HG02571 (cell line): ENCODE results near the gene ZNHIT6.
"Not testable (repeated sequence)": the region's sequence is repeated elsewhere in the genome, so short reads cannot be mapped to it uniquely, and the experiment has no call there.

Experiments
- ATAC-seq: cut with Tn5 transposase; IDR thresholded peaks from one replicate; pipeline ENCODE4 v1.9.1; 2021; ENCODE audit warnings: mild to moderate bottlenecking, moderate library complexity; ENCODE audit not compliant: unreplicated experiment

The ZNHIT6 gene

DNA sequence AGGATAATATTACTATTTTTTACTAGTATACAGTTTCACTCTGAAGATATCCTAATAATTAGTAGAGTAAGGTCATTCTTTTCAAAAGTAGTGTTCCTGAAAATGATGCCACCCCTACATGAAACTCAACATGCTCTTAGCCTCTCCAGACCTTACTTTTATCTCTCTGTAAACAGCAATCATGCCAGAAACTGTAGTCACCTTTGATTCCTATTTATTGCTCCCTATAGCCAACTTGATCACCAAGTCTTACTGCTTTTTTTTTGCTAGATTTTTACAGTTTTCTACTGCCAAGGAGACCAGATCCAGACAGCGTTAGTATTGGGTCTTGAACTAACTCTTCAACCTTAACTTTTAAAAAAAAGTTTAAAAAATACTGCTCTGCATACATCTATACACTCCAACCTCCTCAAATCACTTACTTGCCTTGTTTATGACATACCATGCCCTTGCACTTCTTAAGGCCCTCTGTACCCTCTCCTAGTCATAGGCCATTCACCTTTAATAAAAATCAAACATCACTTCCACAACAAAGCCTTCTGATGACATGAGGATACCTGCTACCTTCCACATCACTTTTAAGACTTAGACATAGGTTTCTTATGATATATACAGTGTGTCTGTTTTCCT is 36.1 kb downstream of the ZNHIT6 start:
- ATAC-seq, result no peak

DNA sequence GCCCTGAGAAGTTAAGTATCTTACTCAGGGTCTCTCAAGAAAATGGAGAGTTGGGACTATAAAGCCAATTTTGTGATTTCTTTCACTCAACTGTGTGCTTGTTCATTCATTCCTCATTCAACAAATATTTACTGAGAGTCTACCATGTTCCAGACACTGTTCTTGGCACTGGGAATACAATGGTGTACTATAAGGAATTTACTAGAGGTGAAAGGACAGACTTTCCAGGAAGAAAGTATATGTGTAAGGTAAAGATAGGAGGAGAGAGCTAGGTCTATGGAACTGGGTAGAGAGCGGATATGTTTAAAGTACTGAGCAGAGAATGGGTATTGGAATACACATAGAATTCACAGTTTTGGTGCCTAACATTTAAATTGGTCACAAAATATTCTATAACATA is 42.3 kb downstream of the ZNHIT6 start:
- no peak for ATAC-seq

DNA sequence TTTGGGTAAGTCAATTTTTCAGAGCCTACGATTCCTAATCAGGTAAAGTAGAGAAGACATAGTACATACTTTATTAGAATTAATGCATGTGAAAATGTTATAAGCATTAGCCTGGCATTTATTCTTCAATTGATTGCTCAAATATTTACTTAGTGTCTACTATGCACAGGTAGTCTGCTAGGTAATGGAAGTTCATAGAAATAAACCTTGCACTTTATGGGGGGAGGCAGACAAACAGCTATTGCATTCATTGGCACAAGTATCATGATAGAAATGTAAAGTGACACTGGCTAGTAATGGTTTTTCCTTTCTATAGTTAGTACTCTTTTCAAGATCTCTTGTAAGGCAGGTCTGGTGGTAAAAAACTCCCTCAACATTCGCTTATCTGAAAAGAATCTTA is 44.9 kb downstream of the ZNHIT6 start:
- ATAC-seq, result no peak

DNA sequence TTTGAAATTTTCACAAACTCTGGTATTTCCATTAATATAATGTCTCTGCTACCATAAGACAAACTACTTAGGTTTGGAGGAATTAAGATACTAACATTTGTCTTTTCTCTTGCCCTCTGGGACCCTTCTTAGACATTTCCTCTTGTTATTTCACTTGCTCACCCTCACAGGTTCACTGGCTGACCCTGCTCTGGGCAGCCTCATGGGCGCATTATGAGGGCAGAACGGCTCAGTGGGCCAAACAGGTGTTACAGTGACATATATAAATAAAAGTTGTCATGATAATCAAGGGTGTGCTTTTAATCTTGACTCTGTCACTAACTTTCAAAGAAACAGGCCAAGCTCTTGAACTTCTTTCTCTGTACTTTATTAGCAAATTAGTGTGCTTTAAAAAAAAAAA is 46.5 kb downstream of the ZNHIT6 start:
- ATAC-seq, result no peak

DNA sequence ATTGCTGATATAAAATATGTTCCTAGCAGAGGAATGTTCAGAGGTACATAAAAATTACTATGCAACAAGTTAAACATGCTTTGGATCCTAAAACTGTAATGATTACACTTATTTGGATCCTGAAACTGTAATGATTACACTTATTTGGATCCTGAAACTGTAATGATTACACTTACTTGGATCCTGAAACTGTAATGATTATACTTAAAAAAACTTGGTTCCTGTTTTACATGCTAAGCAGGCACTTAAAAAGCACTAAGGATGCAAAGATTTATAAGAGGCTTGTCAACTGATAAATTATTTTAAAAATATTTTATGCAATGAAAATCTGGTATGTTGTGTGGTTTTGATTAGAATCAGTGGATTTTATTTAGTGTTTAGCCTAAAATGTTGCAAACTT is 47.7 kb downstream of the ZNHIT6 start:
- no peak for ATAC-seq

DNA sequence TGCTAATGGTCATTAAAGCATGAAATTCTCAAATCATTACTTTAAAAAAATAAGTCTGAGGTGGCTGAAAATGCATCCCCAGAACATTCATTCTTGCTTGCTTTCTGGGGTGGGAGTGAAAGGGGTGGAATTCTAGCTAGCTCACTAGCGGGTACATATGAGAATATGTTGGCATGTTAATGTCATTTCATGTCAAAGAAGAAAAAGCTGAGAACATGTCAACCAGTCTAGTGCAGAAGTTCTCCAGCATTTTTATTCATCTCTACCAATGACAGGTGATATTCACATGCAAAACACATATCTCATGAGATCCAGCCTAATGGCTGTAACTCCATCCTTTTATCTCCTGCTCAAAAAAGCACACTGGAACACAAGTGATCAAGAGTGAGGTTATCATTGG is 49.1 kb downstream of the ZNHIT6 start:
- no peak for ATAC-seq

DNA sequence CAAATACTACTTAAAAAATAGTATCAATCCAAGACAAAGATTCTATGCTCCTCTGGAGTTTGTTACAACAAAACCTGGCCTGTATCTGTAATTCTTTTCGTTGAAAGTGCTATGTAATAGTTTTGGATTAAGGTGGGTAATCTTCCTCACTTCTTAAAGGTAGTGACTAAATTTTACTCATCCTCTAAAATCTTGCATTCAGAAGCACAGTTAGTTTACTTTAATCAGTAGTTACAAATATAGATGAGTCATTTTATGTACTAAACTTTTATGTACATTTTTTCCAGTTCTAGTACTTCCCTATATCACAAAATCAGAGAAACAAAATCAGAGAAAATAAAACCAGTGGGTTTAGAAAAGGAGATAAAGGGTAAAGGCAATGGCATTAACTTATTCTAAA is 51.3 kb downstream of the ZNHIT6 start:
- no peak for ATAC-seq

DNA sequence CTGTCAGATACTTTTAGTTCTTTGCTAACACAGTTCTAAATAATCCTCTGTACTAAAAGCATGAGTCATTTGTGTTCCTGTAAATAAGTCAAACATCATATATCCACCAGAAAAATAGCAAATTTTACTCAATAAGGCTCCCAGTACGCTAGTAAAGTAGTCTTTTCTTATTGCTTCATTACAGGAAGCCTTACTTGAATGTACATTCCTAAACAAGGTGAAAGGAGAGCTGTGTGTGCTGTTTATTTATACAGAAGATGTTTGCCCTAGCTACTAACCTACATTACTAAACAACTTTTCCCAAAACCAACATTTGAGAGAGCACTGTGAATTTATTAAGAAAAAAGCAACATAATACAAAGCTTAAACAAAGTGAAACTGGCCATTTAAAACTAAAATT is 52.0 kb downstream of the ZNHIT6 start:
- no peak for ATAC-seq

DNA sequence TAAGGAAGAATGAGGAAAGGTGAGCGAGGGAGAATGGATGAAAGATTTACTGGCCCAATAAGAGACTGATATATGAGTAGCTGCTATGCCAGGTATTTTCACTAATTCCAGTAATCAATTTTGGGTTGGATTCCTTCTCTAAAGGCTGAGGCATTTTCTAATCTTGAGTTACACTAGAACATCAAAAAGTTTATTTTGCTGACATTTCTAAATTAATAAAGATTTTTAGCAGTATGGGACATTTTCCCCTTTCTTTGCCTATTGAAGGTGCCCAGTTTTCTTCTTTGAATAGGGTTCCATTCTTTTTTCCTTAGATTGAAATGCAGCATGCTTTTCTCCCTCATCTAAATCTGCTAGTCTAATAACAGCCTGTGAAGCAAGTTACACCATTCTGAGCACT is 52.9 kb downstream of the ZNHIT6 start:
- no peak for ATAC-seq

DNA sequence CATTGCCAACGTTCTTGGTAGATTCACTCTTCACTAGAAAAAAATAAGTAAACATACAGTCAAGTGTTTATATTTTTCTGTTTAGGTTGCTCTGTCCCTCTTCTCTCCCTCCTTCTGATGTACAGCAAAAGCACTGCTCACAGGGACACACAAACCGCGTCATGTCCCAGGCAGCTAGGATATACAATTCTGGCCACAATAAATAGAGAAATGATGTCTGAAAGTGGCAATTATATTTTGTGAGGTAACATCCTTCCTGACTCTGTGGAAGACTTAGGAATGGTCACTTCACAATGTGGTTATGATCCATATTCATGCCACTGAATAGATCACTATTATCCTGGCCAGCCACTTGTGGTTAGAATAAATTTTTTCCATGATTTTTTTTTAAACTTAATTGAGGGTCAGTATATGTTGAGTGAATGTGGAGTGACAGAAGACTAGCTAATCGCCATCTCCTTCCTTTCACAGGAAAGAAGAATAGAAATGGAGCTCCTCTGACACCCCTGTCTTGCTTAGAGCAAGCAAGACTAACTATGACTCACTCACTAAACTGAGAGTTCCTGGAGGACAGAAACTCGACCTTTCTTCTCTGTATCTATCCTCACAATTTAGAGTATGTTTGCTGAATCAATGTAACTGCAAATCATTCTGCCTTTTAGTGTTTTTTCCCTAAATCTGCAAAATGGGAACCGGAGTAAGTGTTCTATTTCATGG is 54.0 kb downstream of the ZNHIT6 start:
- ATAC-seq, result no peak

DNA sequence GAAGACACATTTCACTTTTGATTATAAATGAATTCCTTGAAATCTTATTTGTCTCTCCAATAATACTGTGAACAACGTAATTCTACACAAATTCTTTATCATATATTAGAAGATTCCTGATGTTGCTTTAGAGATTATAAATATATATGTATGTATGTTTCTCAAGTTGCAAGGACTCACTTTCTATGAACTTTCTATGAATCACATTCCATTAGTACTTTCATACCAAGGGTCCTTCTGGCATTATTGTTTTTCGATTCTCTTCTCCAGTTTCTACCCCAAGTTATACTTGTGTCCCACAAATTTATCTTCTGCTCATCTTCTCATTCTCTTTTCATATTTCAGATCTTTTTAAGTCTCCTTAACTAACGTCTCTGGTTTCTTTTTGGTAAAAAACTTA is 55.9 kb downstream of the ZNHIT6 start:
- ATAC-seq, result no peak

DNA sequence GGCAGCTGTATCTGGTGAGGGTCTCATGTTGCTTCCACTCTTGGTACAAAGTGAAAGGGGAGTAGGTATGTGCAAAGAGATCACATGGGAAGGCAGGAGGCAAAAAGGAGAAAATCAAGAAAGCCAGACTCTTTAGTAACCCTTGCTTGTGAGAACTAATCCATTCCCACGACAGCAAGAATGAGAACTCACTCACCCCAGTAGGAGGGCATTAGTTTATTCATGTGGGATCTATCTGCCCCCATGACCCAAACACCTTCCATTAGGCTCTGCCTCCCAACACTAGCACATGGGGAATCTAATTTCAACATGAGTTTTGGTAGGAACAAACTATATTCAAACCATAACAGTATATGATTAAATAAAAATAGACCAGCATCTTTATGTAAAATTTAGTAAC is 57.6 kb downstream of the ZNHIT6 start:
- ATAC-seq, result no peak

DNA sequence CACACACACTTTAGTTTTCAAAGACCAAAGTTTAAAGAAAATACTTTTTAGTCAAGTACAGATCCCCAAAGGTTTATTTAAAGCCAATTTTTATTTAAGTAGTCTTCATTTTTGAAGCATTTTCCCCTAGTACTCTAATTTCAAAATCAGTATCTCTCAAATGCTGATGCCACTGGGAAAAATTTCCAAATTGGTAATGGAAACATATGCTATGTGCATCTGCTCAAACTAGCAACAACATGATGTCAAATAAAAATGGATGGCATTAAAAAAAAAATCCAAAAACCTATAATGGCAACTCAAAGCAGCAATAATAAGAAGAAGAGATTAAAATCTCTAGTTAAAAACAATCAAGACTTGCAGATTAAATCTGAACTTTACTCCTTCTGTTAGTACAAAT is 58.6 kb downstream of the ZNHIT6 start:
- ATAC-seq, result no peak

DNA sequence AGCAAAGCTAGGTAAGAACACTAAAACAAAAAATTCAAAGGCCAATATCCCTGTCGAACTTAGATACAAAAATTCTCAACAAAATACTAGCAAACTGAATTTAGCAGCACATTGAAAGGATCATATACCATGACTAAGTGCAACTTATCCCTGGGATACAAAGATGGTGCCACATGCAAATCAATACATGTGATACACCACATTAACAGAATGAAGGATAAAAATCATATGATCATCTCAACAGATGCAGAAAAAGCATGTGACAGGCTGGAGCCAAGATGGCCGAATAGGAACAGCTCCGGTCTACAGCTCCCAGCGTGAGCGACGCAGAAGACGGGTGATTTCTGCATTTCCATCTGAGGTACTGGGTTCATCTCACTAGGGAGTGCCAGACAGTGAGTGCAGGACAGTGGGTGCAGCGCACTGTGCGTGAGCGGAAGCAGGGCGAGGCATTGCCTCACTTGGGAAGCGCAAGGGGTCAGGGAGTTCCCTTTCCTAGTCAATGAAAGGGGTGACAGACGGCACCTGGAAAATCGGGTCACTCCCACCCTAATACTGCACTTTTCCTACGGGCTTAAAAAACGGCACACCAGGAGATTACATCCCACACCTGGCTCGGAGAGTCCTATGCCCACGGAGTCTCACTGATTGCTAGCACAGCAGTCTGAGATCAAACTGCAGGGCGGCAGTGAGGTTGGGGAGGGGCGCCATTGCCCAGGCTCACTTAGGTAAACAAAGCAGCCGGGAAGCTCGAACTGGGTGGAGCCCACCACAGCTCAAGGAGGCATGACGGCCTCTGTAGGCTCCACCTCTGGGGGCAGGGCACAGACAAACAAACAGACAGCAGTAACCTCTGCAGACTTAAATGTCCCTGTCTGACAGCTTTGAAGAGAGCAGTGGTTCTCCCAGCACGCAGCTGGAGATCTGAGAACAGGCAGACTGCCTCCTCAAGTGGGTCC is 66.4 kb downstream of the ZNHIT6 start:
- ATAC-seq, result not testable (repeated sequence)

DNA sequence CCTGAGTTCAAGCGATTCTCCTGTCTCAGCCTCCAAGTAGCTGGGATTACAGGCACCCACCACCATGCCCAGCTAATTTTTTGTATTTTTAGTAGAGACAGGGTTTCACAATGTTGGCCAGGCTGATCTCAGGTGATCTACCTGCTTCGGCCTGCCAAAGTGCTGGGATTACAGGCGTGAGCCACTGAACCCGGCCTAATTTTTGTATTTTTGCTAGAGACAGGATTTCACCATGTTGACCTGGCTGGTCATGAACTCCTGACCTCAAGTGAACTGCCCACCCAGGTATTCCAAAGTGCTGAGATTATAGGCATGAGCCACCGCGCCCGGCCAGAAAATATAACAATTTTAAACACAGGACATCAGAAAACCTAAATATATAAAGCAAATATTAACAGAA is 68.3 kb downstream of the ZNHIT6 start:
- not testable (repeated sequence) for ATAC-seq

DNA sequence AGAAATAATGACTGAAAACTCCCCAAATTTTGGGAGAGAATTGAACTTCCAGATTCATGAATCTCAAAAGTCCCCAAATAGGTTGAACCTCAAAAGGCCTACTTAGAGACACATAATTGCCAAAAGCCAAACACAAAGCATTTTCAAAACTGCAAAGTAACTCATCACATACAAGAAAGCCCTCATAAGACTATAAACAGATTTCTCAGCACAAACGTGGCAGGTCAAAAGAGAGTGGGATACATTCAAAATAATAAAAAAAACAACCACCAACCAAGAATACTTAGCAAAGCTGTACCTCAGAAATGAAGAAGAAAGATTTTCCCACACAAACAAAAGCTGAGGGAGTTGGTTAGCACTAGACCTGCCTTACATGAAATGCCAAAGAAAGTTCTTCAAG is 69.8 kb downstream of the ZNHIT6 start:
- ATAC-seq, result no peak

DNA sequence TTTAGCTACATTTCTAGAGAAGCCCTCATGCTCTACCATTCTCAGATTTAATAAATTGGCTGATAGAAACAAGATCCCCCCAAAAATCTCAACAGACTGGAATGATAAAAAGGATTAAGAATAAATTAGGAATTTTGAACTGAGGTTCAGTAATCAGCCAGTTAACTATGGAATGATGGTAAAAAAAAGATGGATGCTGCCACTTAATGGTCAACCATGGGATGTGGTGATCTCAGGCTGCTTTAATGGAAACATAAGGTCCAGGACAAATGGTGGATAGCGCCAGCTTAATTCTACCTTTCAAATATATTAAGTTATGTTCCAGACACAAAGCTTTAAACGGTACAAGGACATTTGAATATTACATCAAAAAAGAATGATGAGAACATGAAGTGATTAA is 77.7 kb downstream of the ZNHIT6 start:
- ATAC-seq, result no peak

DNA sequence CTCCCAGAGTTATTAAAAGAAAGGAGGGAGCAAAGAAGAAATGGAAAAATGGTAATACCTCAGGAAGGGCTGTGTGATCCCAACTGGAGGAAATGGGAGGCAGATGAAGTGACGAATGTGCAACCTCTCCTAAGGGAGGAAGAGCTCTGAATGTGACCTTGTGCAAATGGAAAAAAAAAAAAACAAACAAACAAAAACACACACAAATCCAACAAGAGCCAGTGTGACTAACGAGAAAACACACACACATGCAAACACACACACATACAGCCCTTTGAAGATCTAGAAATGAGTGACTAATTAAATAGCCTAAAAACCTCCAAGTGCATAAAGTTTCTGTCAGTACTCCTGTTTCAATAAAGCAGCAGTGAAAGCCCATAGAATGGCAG is 78.7 kb downstream of the ZNHIT6 start:
- ATAC-seq, result no peak

DNA sequence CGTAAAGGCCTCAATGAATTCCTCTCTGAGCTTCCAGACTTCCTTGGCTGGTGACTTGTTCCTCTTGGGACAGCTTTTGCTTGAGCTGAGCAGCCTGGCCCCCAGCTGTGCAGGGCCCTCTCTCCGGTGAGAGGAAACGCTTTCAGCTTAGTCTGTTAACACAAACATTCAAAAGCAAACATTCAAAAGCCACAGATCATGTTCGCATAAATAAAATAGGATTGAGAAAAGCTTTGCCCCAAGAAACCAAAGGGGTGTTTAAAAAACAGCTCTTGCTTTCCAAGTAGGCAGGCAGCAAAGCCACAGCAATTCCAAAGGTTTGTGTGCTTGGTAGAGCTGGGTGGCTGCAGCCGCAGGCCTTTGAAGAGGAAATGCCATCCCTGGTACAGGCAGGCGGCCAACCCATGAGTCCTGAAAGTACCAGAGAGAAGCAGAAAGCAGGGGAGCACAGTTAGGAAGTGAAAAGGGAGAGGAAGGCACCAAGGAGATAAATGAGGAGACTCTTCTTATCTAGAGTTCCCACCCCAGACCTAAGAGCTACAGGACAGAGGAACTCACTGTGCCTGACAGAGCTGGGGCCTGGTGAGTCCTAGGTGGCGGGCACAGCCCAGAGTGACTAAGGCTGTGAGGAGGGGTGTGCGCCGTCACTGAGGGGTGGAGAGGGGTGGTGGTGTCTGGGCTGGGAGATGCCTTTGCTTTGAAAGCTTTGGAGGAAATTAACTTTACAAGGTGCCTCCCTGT is 79.3 kb downstream of the ZNHIT6 start:
- no peak for ATAC-seq

DNA sequence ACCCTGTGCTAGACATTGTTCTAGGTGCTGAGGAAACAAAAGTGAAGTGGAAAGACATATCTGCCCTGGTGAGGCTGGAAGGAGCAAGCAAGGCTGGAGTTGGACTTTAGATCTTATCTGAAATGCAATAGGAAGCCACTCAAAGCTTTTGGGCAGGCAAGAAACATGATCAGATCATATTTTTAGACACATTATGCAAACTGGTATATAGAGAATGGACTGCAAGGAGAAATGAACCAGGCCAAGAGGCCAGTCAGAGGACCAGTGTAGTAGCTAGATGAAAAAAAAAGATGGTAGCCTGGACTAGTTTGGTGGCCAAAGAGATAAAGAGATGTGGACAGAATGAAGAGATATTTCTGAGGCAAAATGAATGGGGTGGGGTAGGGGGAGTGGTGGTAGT is 81.4 kb downstream of the ZNHIT6 start:
- ATAC-seq, result no peak

DNA sequence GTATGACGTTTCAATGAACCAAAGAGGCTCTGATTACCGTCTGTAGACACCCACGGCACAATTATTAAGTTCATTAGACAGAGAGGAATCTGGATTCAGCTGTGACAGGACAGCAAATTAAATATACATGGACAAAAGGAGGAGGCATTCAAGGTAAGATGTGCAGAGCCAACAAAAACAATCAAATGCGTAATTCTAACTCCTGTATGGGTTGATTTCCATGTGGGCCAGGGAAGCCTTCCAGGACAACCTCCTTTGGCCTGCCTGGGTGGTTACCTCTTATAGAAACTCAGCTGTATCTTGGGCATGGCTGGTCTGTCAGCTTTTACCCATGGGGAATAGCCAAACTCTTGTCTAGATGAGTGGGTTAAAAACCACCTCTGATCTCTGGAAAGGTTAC is 83.9 kb downstream of the ZNHIT6 start:
- ATAC-seq, result no peak
